Breast epithelium (tissue), 4 donors: ENCODE measurements around the gene LCN2. TPM values are rescaled to one million over a fixed set of nuclear protein-coding genes. Genes with fewer than 3 reads are reported as not detected.
A peak's percentile ranks its signal among the peaks of the same experiment; 100 is the strongest.

Source experiments
- DNase-seq, 2 donors: peaks; one replicate each; pipeline ENCODE4 v3.0.0-alpha.2; 2019; ENCODE audit warnings: low spot score in 2 of 2
- H3K27ac ChIP-seq, 2 donors: fragments of 200-600 bp; sonication (generic) in 1 of 2; one replicate each; pipeline ENCODE4 v1.5.1; 2016 to 2019; ENCODE audit warnings: mild to moderate bottlenecking in 1 of 2
- H3K27me3 ChIP-seq, 2 donors: fragments of 200-600 bp; sonication (generic) in 1 of 2; one replicate each; pipeline versions ENCODE4 v1.5.1 to v1.6.0; 2017 to 2019; ENCODE audit warnings: control low read depth in 1 of 2, mild to moderate bottlenecking in 1 of 2
- H3K36me3 ChIP-seq: fragments of 200-600 bp; one replicate; pipeline ENCODE4 v1.5.1; 2019
- H3K4me1 ChIP-seq, 2 donors: fragments of 200-600 bp; sonication (generic); one replicate each; pipeline ENCODE4 v1.5.1; 2016 to 2019; ENCODE audit warnings: control low read depth in 1 of 2
- H3K4me3 ChIP-seq, 3 donors: fragments of 200-600 bp; sonication (generic); 1 replicate in 2 of 3; 2 replicates in 1 of 3; pipeline ENCODE4 v1.5.1; 2016 to 2019; ENCODE audit warnings: mild to moderate bottlenecking in 3 of 3, moderate library complexity in 2 of 3
- H3K9me3 ChIP-seq, 2 donors: fragments of 200-600 bp; sonication (generic) in 1 of 2; one replicate each; pipeline ENCODE4 v1.5.1; 2016 to 2019; ENCODE audit warnings: control low read depth in 1 of 2
- CTCF ChIP-seq, 3 donors: fragments of 450-650 bp; IDR thresholded peaks; one replicate each; pipeline ENCODE4 v1.5.1; 2016 to 2017; ENCODE audit warnings: antibody characterized with exemption in 3 of 3, mild to moderate bottlenecking in 3 of 3, moderate library complexity in 3 of 3
- POLR2A ChIP-seq: fragments of 450-650 bp; IDR thresholded peaks from one replicate; pipeline ENCODE4 v1.6.1; 2016; ENCODE audit warnings: antibody characterized with exemption, mild to moderate bottlenecking, moderate library complexity
- POLR2AphosphoS5 ChIP-seq, 3 donors: sonication (generic); formaldehyde crosslinking; IDR thresholded peaks; one replicate each; pipeline ENCODE4 v1.6.1; 2017; ENCODE audit warnings: antibody characterized with exemption in 3 of 3
- intact Hi-C: fragments of 100-400 bp; cut with DNase I; formaldehyde crosslinking; loops from one replicate; pipeline ENCODE4 v1.15.1; 2023; ENCODE audit warnings: low total_unique reads
- total RNA-seq, 3 donors: library from RNA; depleted of rRNA; stranded (reverse); fragments of >200 nt; gene quantifications; one replicate each; pipeline ENCODE4 v1.1.0, GENCODE V29; 2016

LCN2 gene
- total RNA-seq, 3 donors from 2014 or later = 38.5 to 42.3 TPM; not detected in 1

GRCh38 chr9:128102196-128102595 is 47.1 kb upstream of the LCN2 start:
- no peak for DNase-seq
- intact Hi-C loops = no loop called here
- no peak for TF ChIP-seq CTCF (IDR thresholded peaks at IDR 0.05)
- no peak for TF ChIP-seq POLR2AphosphoS5 (IDR thresholded peaks at IDR 0.05)
- TF ChIP-seq POLR2A = no peak
- H3K4me3 ChIP-seq = no peak overlapping the region
- peaks cover 8% of the 10 kb centered on the region for H3K36me3 ChIP-seq
- H3K27me3 ChIP-seq = no peaks in the 10 kb centered on the region
- H3K4me1 ChIP-seq = peaks cover 6 to 29% of the 10 kb centered on the region in 2 donors
- peak overlapping the region in 1 of 2 donors; percentile 65 for H3K27ac ChIP-seq
- no peaks in the 10 kb centered on the region for H3K9me3 ChIP-seq

- Histone ChIP-seq H3K4me1 (peaks cover 0 to 21% of the 10 kb centered on the region in 2 donors), H3K9me3 (no peaks in the 10 kb centered on the region), H3K27ac (peak overlapping the region; percentile 48 to 65), H3K27me3 (no peaks in the 10 kb centered on the region), H3K4me3 (no peak overlapping the region), H3K36me3 (peaks cover 8% of the 10 kb centered on the region)
- intact Hi-C loops = no loop called here
- TF ChIP-seq CTCF (IDR thresholded peaks at IDR 0.05) (no peak), POLR2A (no peak), POLR2AphosphoS5 (IDR thresholded peaks at IDR 0.05) (no peak)
- DNase-seq = no peak
Measured at GRCh38 chr9:128102861-128103588, 46.2 kb upstream of the LCN2 start.

DNA sequence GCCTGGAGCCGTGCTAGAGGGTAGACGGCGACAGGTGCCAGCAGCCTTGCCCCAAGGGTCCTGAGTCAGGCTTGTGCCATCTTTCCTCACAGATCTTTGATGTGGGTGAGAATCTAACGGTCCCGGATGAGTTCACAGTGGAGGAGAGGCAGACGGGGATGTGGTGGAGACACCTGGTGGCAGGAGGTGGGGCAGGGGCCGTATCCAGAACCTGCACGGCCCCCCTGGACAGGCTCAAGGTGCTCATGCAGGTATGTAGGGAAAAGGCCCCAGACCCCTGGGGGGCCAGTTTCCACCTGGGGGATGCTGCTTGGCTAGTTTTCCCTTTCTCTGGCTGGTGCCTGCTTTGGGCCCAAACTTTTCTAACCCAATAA is 45.7 kb upstream of the LCN2 start:
- H3K4me3 ChIP-seq = no peak overlapping the region
- no peaks in the 10 kb centered on the region for H3K27me3 ChIP-seq
- H3K27ac ChIP-seq = peak overlapping the region; percentile 27 to 48
- no peak for TF ChIP-seq POLR2AphosphoS5 (IDR thresholded peaks at IDR 0.05)
- no peak for TF ChIP-seq CTCF (IDR thresholded peaks at IDR 0.05)
- no peak for TF ChIP-seq POLR2A
- H3K36me3 ChIP-seq = peaks cover 8% of the 10 kb centered on the region
- no peaks in the 10 kb centered on the region for H3K9me3 ChIP-seq
- H3K4me1 ChIP-seq = peaks cover 0 to 21% of the 10 kb centered on the region in 2 donors
- no peak for DNase-seq
- intact Hi-C loops = no loop called here

GRCh38 chr9:128104171-128104618 is 45.1 kb upstream of the LCN2 start:
- Histone ChIP-seq H3K4me3 (no peak overlapping the region), H3K27me3 (no peaks in the 10 kb centered on the region), H3K4me1 (peaks cover 0 to 17% of the 10 kb centered on the region in 2 donors), H3K9me3 (no peaks in the 10 kb centered on the region), H3K27ac (peak overlapping the region; percentile 30 to 48), H3K36me3 (peaks cover 8% of the 10 kb centered on the region)
- DNase-seq = no peak
- no peak for TF ChIP-seq POLR2A
- TF ChIP-seq CTCF (IDR thresholded peaks at IDR 0.05) = no peak
- no peak for TF ChIP-seq POLR2AphosphoS5 (IDR thresholded peaks at IDR 0.05)
- intact Hi-C loops = no loop called here

DNA sequence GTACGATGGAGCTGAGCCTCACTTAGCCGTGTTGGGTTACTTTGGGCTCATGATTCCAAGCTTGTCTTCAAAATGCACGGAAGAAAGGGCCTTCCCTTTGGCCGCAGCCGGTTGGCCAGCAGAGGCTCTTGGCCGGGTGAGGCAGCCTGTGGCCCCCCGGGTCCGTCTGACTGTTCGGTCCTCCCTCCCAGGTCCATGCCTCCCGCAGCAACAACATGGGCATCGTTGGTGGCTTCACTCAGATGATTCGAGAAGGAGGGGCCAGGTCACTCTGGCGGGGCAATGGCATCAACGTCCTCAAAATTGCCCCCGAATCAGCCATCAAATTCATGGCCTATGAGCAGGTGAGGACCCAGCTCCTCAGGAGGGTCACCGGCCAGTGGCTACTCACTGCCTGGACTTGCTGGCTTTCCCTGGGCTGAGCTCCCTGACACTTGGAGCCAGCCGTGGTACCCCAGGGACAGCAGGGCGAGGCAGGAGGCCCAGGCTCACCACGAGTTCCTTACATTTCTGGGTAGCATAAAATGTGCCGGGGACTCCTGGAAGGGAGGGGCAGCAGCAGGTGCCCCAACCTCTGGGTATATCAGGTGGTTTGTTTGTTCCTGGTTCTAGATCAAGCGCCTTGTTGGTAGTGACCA is 43.6 kb upstream of the LCN2 start:
- H3K27me3 ChIP-seq = no peaks in the 10 kb centered on the region
- H3K9me3 ChIP-seq = no peaks in the 10 kb centered on the region
- peaks cover 8% of the 10 kb centered on the region for H3K36me3 ChIP-seq
- no peak overlapping the region for H3K4me3 ChIP-seq
- no peak for TF ChIP-seq POLR2A
- TF ChIP-seq CTCF (IDR thresholded peaks at IDR 0.05) = no peak
- no peak for TF ChIP-seq POLR2AphosphoS5 (IDR thresholded peaks at IDR 0.05)
- peaks cover 0 to 2% of the 10 kb centered on the region in 2 donors for H3K4me1 ChIP-seq
- H3K27ac ChIP-seq = no peak overlapping the region
- no peak for DNase-seq
- intact Hi-C loops = no loop called here
